ENCODE measurements around the gene KRT7. TPM values are rescaled to one million over a fixed set of nuclear protein-coding genes. Genes with fewer than 3 reads are reported as not detected.

Gene KRT7
- total RNA-seq, 1 donor from 2014 or later: 90.3 TPM

GRCh38 chr12:52252728-52253343, 19.8 kb downstream of the KRT7 start:
- Mint-ChIP-seq H3K27me3 (ENCODE audit: low read depth) (peaks cover 67% of the 10 kb centered on the region), H3K4me3 (no peak overlapping the region), H3K36me3 (no peaks in the 10 kb centered on the region), H3K4me1 (peaks cover 8% of the 10 kb centered on the region), H3K27ac (no peak overlapping the region), H3K9me3 (no peaks in the 10 kb centered on the region)
- no peak for TF ChIP-seq CTCF (IDR thresholded peaks at IDR 0.05; ENCODE audit: unreplicated experiment)
- no peak for DNase-seq (ENCODE audit: low spot score in 2 of 2, unreplicated experiment in 2 of 2)

GRCh38 chr12:52253391-52254179, 20.5 kb downstream of the KRT7 start:
- H3K9me3 Mint-ChIP-seq: no peaks in the 10 kb centered on the region
- DNase-seq (ENCODE audit: low spot score in 2 of 2, unreplicated experiment in 2 of 2): no peak
- H3K27ac Mint-ChIP-seq: no peak overlapping the region
- peaks cover 72% of the 10 kb centered on the region for H3K27me3 Mint-ChIP-seq (ENCODE audit: low read depth)
- no peak for TF ChIP-seq CTCF (IDR thresholded peaks at IDR 0.05; ENCODE audit: unreplicated experiment)
- no peaks in the 10 kb centered on the region for H3K36me3 Mint-ChIP-seq
- H3K4me3 Mint-ChIP-seq: no peak overlapping the region
- peaks cover 7% of the 10 kb centered on the region for H3K4me1 Mint-ChIP-seq

GRCh38 chr12:52254180-52254964, 21.3 kb downstream of the KRT7 start:
- peaks cover 5% of the 10 kb centered on the region for H3K4me1 Mint-ChIP-seq
- DNase-seq (ENCODE audit: low spot score in 2 of 2, unreplicated experiment in 2 of 2): no peak
- TF ChIP-seq CTCF (IDR thresholded peaks at IDR 0.05; ENCODE audit: unreplicated experiment): no peak
- no peak overlapping the region for H3K4me3 Mint-ChIP-seq
- H3K27me3 Mint-ChIP-seq (ENCODE audit: low read depth): peaks cover 74% of the 10 kb centered on the region
- no peaks in the 10 kb centered on the region for H3K36me3 Mint-ChIP-seq
- no peaks in the 10 kb centered on the region for H3K9me3 Mint-ChIP-seq
- no peak overlapping the region for H3K27ac Mint-ChIP-seq

- Mint-ChIP-seq H3K4me3 (no peak overlapping the region), H3K27me3 (ENCODE audit: low read depth) (peaks cover 74% of the 10 kb centered on the region), H3K36me3 (no peaks in the 10 kb centered on the region), H3K9me3 (no peaks in the 10 kb centered on the region), H3K4me1 (peaks cover 4% of the 10 kb centered on the region), H3K27ac (no peak overlapping the region)
- DNase-seq (ENCODE audit: low spot score in 2 of 2, unreplicated experiment in 2 of 2): no peak
- no peak for TF ChIP-seq CTCF (IDR thresholded peaks at IDR 0.05; ENCODE audit: unreplicated experiment)
Measured at GRCh38 chr12:52254965-52255751, 22.1 kb downstream of the KRT7 start.

- peaks cover 13% of the 10 kb centered on the region for H3K4me1 Mint-ChIP-seq
Measured at GRCh38 chr12:52255926-52256583, 23.0 kb downstream of the KRT7 start.

More at GRCh38 chr12:52255926-52256583, 23.0 kb downstream of the KRT7 start:
- no peak for DNase-seq (ENCODE audit: low spot score in 2 of 2, unreplicated experiment in 2 of 2)
- no peak for TF ChIP-seq CTCF (IDR thresholded peaks at IDR 0.05; ENCODE audit: unreplicated experiment)
- Mint-ChIP-seq H3K36me3 (no peaks in the 10 kb centered on the region), H3K27me3 (ENCODE audit: low read depth) (peaks cover 72% of the 10 kb centered on the region), H3K27ac (no peak overlapping the region), H3K4me3 (no peak overlapping the region), H3K9me3 (no peaks in the 10 kb centered on the region)
